ENCODE data around the gene LRPPRC. TPM values are rescaled to one million over a fixed set of nuclear protein-coding genes. Genes with fewer than 3 reads are reported as not detected.

The LRPPRC gene
- total RNA-seq, 1 donor from 2014 or later: 57.5 TPM

DNA sequence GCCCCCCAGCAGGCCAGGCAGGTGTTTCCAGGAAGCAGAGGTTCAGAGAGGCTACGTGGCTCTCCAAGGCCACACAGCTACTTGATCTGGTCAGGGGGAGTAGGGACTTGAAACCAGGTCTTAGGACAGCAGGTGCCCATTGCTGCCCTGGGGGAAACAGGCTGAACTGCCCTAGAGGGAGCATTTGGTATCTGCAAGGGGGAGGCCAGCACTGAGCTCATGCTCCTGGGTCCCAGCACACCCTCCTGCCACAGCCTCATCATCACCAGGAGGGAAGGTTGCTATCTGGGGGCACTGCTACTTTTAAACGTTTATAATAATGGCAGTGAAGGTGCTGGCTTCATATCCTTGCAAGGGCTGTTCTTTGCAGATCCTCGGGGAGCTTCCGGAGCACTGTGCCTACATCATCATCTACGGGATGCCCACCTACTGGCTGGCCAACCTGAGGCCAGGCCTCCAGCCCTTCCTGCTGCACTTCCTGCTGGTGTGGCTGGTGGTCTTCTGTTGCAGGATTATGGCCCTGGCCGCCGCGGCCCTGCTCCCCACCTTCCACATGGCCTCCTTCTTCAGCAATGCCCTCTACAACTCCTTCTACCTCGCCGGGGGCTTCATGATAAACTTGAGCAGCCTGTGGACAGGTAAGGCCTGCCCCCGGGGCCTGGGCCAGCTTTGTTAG lies 120.9 kb downstream of the LRPPRC start:
- DNase-seq (ENCODE audit: low read depth): no peak
- H3K4me3 ChIP-seq (ENCODE audit: low read depth, low read length): no peak overlapping the region
- TF ChIP-seq, protein P1, sequence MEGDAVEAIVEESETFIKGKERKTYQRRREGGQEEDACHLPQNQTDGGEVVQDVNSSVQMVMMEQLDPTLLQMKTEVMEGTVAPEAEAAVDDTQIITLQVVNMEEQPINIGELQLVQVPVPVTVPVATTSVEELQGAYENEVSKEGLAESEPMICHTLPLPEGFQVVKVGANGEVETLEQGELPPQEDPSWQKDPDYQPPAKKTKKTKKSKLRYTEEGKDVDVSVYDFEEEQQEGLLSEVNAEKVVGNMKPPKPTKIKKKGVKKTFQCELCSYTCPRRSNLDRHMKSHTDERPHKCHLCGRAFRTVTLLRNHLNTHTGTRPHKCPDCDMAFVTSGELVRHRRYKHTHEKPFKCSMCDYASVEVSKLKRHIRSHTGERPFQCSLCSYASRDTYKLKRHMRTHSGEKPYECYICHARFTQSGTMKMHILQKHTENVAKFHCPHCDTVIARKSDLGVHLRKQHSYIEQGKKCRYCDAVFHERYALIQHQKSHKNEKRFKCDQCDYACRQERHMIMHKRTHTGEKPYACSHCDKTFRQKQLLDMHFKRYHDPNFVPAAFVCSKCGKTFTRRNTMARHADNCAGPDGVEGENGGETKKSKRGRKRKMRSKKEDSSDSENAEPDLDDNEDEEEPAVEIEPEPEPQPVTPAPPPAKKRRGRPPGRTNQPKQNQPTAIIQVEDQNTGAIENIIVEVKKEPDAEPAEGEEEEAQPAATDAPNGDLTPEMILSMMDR (conservative IDR thresholded peaks at IDR 0.05; ENCODE audit: low read depth, low read length): no peak

DNA sequence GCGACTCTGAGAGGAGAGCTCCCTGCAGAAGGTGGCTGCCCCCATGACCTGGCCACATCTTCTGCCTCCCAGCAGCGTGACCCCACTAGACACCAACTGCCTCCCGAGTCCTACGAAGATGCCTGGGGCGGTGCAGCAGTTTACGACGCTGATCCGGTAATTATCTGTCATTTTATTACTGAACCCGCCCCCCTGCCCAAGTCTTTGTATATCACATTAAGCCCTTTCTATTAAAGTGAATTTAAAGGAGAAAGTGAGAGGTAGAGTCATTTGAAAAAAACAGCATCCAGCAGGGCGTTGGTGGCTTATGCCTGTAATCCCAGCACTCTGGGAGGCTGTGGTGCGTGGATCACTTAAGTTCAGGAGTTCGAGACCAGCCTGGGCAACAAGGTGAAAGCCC lies 123.6 kb downstream of the LRPPRC start:
- TF ChIP-seq, protein P1 (conservative IDR thresholded peaks at IDR 0.05; ENCODE audit: low read depth, low read length): no peak
- no peak overlapping the region for H3K4me3 ChIP-seq (ENCODE audit: low read depth, low read length)
- no peak for DNase-seq (ENCODE audit: low read depth)

DNA sequence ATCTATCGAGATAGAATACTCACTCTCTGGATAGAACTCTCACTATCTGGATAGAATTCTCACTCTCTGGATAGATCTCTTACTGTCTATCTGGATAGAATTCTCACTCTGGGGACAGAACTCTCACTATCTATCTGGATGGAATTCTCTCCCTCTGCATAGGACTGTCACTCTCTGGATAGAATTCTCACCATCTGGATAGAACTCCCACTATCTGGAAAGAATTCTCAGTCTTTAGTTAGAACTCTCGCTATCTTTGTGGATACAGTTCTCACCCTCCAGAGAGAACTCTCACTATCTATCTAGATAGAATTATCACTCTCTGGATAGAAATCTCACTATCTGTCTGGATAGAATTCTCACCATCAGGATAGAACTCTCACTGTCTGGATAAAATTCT lies 140.5 kb downstream of the LRPPRC start:
- TF ChIP-seq, protein P1 (conservative IDR thresholded peaks at IDR 0.05; ENCODE audit: low read depth, low read length): no peak
- DNase-seq (ENCODE audit: low read depth): no peak
- H3K4me3 ChIP-seq (ENCODE audit: low read depth, low read length): no peak overlapping the region

DNA sequence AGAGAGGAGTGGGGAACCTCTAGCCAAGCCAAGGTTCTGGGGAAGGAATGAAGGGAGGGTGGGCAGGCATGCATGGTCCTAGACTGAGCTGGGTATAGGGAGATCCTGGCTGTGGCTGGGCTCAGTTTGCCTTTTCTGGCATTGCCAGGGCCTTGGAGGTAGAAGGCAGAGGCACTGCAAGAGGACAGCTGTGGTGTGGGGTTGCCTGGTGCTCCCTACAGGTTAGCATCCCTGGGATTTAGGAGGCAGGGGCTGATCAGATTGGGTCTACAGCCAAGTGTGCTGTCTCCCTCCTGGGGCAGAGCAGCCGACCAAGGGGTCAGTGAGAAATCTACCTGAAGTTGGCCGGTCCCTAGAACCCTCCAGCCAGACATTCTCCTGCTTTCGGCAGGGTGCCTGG lies 141.1 kb downstream of the LRPPRC start:
- no peak for DNase-seq (ENCODE audit: low read depth)
- no peak overlapping the region for H3K4me3 ChIP-seq (ENCODE audit: low read depth, low read length)
- TF ChIP-seq, protein P1 (conservative IDR thresholded peaks at IDR 0.05; ENCODE audit: low read depth, low read length): no peak

DNA sequence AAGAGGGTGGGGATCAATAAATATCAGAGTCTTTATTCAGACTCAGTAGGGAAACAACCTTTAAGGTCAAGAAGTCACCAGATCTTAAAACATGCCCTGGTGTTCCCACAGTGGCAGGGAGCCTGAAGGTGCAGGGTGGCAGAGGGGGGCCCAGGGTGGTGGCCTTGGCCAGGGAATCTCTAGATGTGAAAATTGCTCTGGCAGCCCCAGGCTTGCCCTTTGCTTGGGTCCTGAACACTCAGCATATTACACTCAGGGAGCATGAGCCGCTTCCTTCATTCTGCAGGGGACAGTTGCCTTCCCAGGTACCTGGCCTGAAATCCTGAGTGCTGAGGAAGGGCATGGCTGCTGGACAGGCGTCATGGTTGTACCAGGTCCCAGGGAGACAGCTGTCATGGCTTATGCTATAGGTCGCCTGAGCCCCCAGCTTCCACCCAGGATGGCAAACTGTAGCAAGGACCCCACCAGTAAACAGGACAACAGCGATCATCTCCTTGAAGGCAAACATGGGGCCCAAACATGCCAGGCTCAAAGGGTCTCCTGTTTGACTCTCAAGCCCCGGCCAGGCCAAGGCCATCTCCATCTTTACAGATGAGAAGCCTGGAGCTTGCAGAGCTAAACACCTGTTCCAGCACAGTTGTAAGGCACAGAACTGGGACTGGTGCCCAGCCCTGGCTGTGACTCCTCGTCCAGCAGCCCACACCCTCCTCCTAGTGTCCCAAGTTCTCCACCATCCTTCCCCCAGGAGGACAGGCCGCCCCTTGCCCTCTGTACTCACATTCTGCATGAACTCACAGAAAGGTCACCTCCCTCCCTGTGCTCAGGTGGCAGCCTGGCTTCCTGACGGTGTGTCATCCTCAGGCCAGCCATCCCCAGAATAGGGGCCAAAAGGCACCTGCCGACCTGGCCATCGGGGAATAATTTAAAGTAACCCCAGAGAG lies 142.4 kb downstream of the LRPPRC start:
- no peak overlapping the region for H3K4me3 ChIP-seq (ENCODE audit: low read depth, low read length)
- TF ChIP-seq, protein P1 (conservative IDR thresholded peaks at IDR 0.05; ENCODE audit: low read depth, low read length): no peak

DNA sequence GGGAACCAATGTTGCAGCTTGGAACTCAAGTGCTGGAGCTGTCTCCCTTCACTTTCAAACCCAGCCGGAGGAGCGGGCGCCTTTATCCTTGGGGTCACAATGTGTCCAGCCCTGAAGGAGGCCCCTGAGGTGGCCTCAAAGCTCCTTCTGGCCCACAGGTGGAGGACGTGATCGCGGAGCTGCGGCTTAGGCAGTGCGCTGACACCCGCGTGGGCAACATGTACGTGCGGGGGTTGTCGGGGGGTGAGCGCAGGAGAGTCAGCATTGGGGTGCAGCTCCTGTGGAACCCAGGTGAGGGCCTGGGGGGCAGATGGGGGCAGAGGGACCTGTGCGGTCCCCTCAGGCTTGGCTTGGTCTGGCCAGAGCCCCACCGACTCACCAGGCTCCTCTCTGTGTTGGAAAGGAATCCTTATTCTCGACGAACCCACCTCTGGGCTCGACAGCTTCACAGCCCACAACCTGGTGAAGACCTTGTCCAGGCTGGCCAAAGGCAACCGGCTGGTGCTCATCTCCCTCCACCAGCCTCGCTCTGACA lies 143.5 kb downstream of the LRPPRC start:
- no peak overlapping the region for H3K4me3 ChIP-seq (ENCODE audit: low read depth, low read length)

More for the DNA sequence above, 142.4 kb downstream of the LRPPRC start:
- no peak for DNase-seq (ENCODE audit: low read depth)

More for the DNA sequence above, 143.5 kb downstream of the LRPPRC start:
- TF ChIP-seq, protein P1 (conservative IDR thresholded peaks at IDR 0.05; ENCODE audit: low read depth, low read length): no peak
- DNase-seq (ENCODE audit: low read depth): no peak
